AML-193 (cell line): Measurements from ENCODE around the gene ZNF365.

Experiments
- DNase-seq, 2 experiments: peaks; one replicate each; lab custom pipeline; 2025; lab: John Stamatoyannopoulos, UW

ZNF365 gene

GRCh38 chr10:62422068-62422590 is 48.0 kb downstream of the ZNF365 start:
- no peak for DNase-seq

- peak in 1 of 2 experiments; percentile 12 for DNase-seq
These were observed 49.9 kb downstream of the ZNF365 start for GRCh38 chr10:62424026-62424425.

GRCh38 chr10:62426086-62426485 is 51.9 kb downstream of the ZNF365 start:
- DNase-seq: no peak

- no peak for DNase-seq
These were observed 52.4 kb downstream of the ZNF365 start for GRCh38 chr10:62426600-62426999.

- no peak for DNase-seq
These were observed 56.7 kb downstream of the ZNF365 start for GRCh38 chr10:62430881-62431280.

GRCh38 chr10:62433181-62433692 is 59.1 kb downstream of the ZNF365 start:
- peak; percentile 32 to 37 for DNase-seq

- DNase-seq: no peak
These were observed 59.7 kb downstream of the ZNF365 start for GRCh38 chr10:62433901-62434300.

GRCh38 chr10:62437696-62438095 is 63.5 kb downstream of the ZNF365 start:
- DNase-seq: peak; percentile 47 to 52

GRCh38 chr10:62442006-62442405 is 67.8 kb downstream of the ZNF365 start:
- no peak for DNase-seq

- no peak for DNase-seq
These were observed 68.9 kb downstream of the ZNF365 start for GRCh38 chr10:62442894-62443669.

- DNase-seq: no peak
These were observed 69.7 kb downstream of the ZNF365 start for GRCh38 chr10:62443866-62444265.

GRCh38 chr10:62446627-62447026 is 72.5 kb downstream of the ZNF365 start:
- no peak for DNase-seq

GRCh38 chr10:62450912-62451610 is 76.9 kb downstream of the ZNF365 start:
- no peak for DNase-seq

GRCh38 chr10:62451611-62451975 is 77.4 kb downstream of the ZNF365 start:
- DNase-seq: no peak
